Liver (tissue), 9 donors: ENCODE results near the gene ENTPD8. TPM values are rescaled to one million over a fixed set of nuclear protein-coding genes. Genes with fewer than 3 reads are reported as not detected.

Source experiments
- DNase-seq: peaks from one replicate; pipeline ENCODE4 v3.0.0-alpha.2; 2017; ENCODE audit warnings: low spot score
- H3K27ac ChIP-seq, 2 donors: one replicate each; pipeline ENCODE4 v1.7.0; 2013; ENCODE audit warnings: inconsistent platforms in 2 of 2, low read length in 2 of 2, control low read depth in 1 of 2, low read depth in 1 of 2, mild to moderate bottlenecking in 1 of 2
- H3K27me3 ChIP-seq, 4 donors: one replicate each; pipeline versions ENCODE4 v1.6.1 to v1.7.0; 2013; ENCODE audit warnings: low read length in 3 of 4, inconsistent platforms in 1 of 4, mild to moderate bottlenecking in 1 of 4, moderate library complexity in 1 of 4; ENCODE audit not compliant: control insufficient read depth in 4 of 4, insufficient read depth in 4 of 4
- H3K36me3 ChIP-seq, 4 donors: one replicate each; pipeline versions ENCODE4 v1.6.1 to v1.7.0; 2013; ENCODE audit warnings: low read length in 3 of 4, mild to moderate bottlenecking in 3 of 4, low read depth in 1 of 4, moderate library complexity in 1 of 4; ENCODE audit not compliant: control insufficient read depth in 4 of 4, insufficient read depth in 3 of 4
- H3K4me1 ChIP-seq, 4 donors: one replicate each; pipeline versions ENCODE4 v1.6.1 to v1.7.0; 2013; ENCODE audit warnings: low read length in 3 of 4, mild to moderate bottlenecking in 3 of 4, moderate library complexity in 1 of 4; ENCODE audit not compliant: control insufficient read depth in 4 of 4, insufficient read depth in 4 of 4
- H3K4me3 ChIP-seq, 3 donors: one replicate each; pipeline versions ENCODE4 v1.6.1 to v1.7.0; 2013; ENCODE audit warnings: low read length in 3 of 3, control low read depth in 1 of 3, low read depth in 1 of 3, mild to moderate bottlenecking in 1 of 3
- H3K9ac ChIP-seq, 2 donors: one replicate each; pipeline ENCODE4 v1.7.0; 2013; ENCODE audit warnings: low read length in 2 of 2, mild to moderate bottlenecking in 2 of 2, moderate library complexity in 2 of 2, control low read depth in 1 of 2, low read depth in 1 of 2
- H3K9me3 ChIP-seq, 4 donors: one replicate each; pipeline versions ENCODE4 v1.6.1 to v1.7.0; 2013; ENCODE audit warnings: low read length in 3 of 4; ENCODE audit not compliant: control insufficient read depth in 4 of 4
- CTCF ChIP-seq: fragments of 150-350 bp; IDR thresholded peaks from 2 replicates; pipeline ENCODE4 v1.5.1; 2017; ENCODE audit warnings: improper control_type of control experiment, low read depth, low read length; ENCODE audit not compliant: missing input control
- EGR1 ChIP-seq, 2 donors: IDR thresholded peaks; 2 replicates each; pipeline ENCODE4 v1.6.1; 2016 to 2018; ENCODE audit warnings: antibody characterized with exemption in 2 of 2, low read depth in 2 of 2
- FOXA1 ChIP-seq: IDR thresholded peaks from 2 replicates; pipeline ENCODE4 v1.6.1; 2016; ENCODE audit warnings: antibody characterized with exemption
- FOXA2 ChIP-seq: IDR thresholded peaks from 2 replicates; pipeline ENCODE4 v1.6.1; 2016; ENCODE audit warnings: antibody characterized with exemption
- GABPA ChIP-seq, 2 donors: IDR thresholded peaks in 1 of 2; conservative IDR thresholded peaks in 1 of 2; 2 replicates each; pipeline ENCODE4 v1.6.1; 2016; ENCODE audit warnings: antibody characterized with exemption in 2 of 2, mild to moderate bottlenecking in 1 of 2, moderate library complexity in 1 of 2
- HNF4A ChIP-seq, 2 donors: conservative IDR thresholded peaks; 2 replicates each; pipeline ENCODE4 v1.6.1; 2016; ENCODE audit warnings: antibody characterized with exemption in 2 of 2, mild to moderate bottlenecking in 2 of 2
- HNF4G ChIP-seq: IDR thresholded peaks from 2 replicates; pipeline ENCODE4 v1.6.1; 2016; ENCODE audit warnings: antibody characterized with exemption
- JUND ChIP-seq, 2 donors: IDR thresholded peaks; 2 replicates each; pipeline ENCODE4 v1.6.1; 2016; ENCODE audit warnings: antibody characterized with exemption in 2 of 2
- NR2F2 ChIP-seq: IDR thresholded peaks from 2 replicates; pipeline ENCODE4 v1.6.1; 2016; ENCODE audit warnings: antibody characterized with exemption
- RAD21 ChIP-seq, 2 donors: IDR thresholded peaks; 2 replicates each; pipeline ENCODE4 v1.6.1; 2016; ENCODE audit warnings: antibody characterized with exemption in 2 of 2, mild to moderate bottlenecking in 2 of 2
- REST ChIP-seq: IDR thresholded peaks from 2 replicates; pipeline ENCODE4 v1.6.1; 2016; ENCODE audit warnings: antibody characterized with exemption, mild to moderate bottlenecking
- RXRA ChIP-seq, 2 donors: IDR thresholded peaks; 2 replicates each; pipeline ENCODE4 v1.6.1; 2017 to 2018; ENCODE audit warnings: antibody characterized with exemption in 2 of 2, mild to moderate bottlenecking in 1 of 2
- TAF1 ChIP-seq: conservative IDR thresholded peaks from 2 replicates; pipeline ENCODE4 v1.6.1; 2016; ENCODE audit warnings: antibody characterized with exemption, mild to moderate bottlenecking
- YY1 ChIP-seq: IDR thresholded peaks from 2 replicates; pipeline ENCODE4 v1.6.1; 2016; ENCODE audit warnings: antibody characterized with exemption, mild to moderate bottlenecking
- ZBTB33 ChIP-seq: IDR thresholded peaks from 2 replicates; pipeline ENCODE4 v1.6.1; 2016; ENCODE audit warnings: antibody characterized with exemption
- WGBS: extraction: QIAGEN DNeasy Blood & Tissue Kit; methylation state at CpG from one replicate; pipeline ENCODE4 v1.1.7; 2013; 5-methylcytosine and 5-hydroxymethylcytosine counted together
- polyA plus RNA-seq, 2 donors: library from polyadenylated mRNA; stranded (reverse) in 1 of 2; unstranded in 1 of 2; fragments of 200-250 nt in 1 of 2; fragments of >200 nt in 1 of 2; fragmentation: Nextera tagmentation in 1 of 2; extraction: Ambion mirVana in 1 of 2; gene quantifications; one replicate each; pipeline versions ENCODE4 v1.2.1 to v1.2.3, GENCODE V29; 2013 to 2015
- total RNA-seq, 2 donors: library from RNA; depleted of rRNA; stranded (reverse); fragments of >200 nt; gene quantifications; one replicate each; pipeline ENCODE4 v1.2.3, GENCODE V29; 2014
- TF ChIP-seq, protein P1 (sequence below): IDR thresholded peaks from 2 replicates; pipeline ENCODE4 v1.6.1; 2016; ENCODE audit warnings: antibody characterized with exemption
- TF ChIP-seq, protein P2 (sequence below): IDR thresholded peaks from 2 replicates; pipeline ENCODE4 v1.6.1; 2016; ENCODE audit warnings: antibody characterized with exemption
- donor health status: healthy.
- donor health status: healthy.
- donor health status: healthy.
- donor health status: healthy.
- donor health status: healthy.

ENTPD8 gene
- total and polyA plus RNA-seq, 4 donors: 1.6 to 6.2 (median 4.9) TPM

DNA sequence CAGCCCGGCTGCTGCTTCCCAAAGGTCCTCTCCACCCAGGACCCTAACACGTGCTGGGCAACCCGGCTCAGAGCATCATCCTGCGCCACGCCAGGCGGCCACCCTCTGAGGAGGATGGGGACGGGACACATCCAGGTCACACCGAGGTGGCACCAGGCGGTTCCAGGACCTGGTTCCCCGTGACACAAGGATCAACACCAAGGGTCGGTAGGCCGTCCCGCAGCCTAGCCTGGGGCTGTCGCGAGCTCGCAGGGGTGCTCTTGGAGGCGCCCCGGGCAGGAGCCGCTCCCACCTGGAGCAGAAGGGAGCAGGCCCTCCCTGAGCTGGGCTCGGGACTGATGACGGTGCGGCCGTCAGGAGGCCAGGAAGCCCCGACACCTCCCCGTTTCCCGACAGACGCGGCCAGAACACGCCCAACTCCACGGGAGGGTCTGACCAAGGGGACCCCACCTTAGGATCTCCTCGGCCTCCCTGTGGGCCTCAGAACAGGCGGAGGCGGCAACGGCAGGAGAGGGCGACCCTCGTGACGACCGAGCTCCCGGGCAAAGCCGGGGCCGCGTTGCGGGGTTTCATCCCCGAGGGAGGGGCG lies 24.5 kb downstream of the ENTPD8 start:
- Histone ChIP-seq H3K36me3 (no peaks in the 10 kb centered on the region), H3K9ac (no peak overlapping the region), H3K27me3 (no peaks in the 10 kb centered on the region), H3K4me3 (no peak overlapping the region), H3K4me1 (peaks cover 0 to 3% (median 1%) of the 10 kb centered on the region in 4 donors), H3K27ac (no peak overlapping the region), H3K9me3 (no peaks in the 10 kb centered on the region)
- no peak for TF ChIP-seq HNF4A (conservative IDR thresholded peaks at IDR 0.05)
- no peak for TF ChIP-seq EGR1 (IDR thresholded peaks at IDR 0.05; ENCODE audit: low read depth in 2 of 2)
- TF ChIP-seq GABPA (IDR thresholded peaks at IDR 0.05 in 1 of 2, conservative IDR thresholded peaks at IDR 0.05 in 1 of 2): no peak
- TF ChIP-seq FOXA1: no peak
- TF ChIP-seq, protein P1, sequence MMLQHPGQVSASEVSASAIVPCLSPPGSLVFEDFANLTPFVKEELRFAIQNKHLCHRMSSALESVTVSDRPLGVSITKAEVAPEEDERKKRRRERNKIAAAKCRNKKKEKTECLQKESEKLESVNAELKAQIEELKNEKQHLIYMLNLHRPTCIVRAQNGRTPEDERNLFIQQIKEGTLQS: no peak
- TF ChIP-seq CTCF: no peak
- no peak for TF ChIP-seq ZBTB33
- TF ChIP-seq TAF1: no peak
- no peak for TF ChIP-seq RAD21 (IDR thresholded peaks at IDR 0.05)
- TF ChIP-seq YY1: no peak
- TF ChIP-seq, protein P2, sequence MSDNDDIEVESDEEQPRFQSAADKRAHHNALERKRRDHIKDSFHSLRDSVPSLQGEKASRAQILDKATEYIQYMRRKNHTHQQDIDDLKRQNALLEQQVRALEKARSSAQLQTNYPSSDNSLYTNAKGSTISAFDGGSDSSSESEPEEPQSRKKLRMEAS: no peak
- no peak for TF ChIP-seq REST
- no peak for TF ChIP-seq NR2F2
- DNase-seq: no peak
- WGBS: 96% methylated on average over 45 of the region's 45 CpGs

DNA sequence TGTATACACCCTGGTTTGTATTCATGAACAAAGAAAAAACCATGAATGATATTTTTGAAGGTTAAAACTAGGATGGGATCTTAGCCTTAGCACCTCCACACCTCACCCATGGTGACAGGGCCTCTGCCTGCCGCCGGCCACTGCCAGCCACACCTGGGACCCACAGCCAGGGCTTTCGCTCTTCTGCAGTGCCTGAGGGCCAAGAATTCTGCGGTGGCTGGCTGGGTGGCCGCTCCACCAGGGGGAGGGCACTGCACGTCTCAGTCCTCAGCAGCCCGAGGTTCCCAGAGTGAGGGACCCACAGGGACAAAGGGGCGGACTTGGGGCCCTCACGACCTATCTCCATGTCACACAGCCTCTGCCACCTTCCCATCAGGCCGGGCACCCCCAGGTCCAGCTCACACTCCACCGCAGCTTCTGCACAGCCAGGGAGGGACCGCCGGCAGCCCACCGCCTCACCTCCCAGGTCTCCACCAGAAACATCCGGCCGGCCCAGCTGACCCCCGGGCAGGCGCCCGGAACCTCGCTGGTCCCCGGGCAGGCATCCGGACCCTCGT lies 25.1 kb downstream of the ENTPD8 start:
- Histone ChIP-seq H3K27ac (no peak overlapping the region), H3K9ac (no peak overlapping the region), H3K36me3 (no peaks in the 10 kb centered on the region), H3K4me1 (no peaks in the 10 kb centered on the region), H3K27me3 (no peaks in the 10 kb centered on the region), H3K9me3 (no peaks in the 10 kb centered on the region), H3K4me3 (no peak overlapping the region)
- no peak for DNase-seq
- 98% methylated on average over 23 of the region's 23 CpGs for WGBS
- no peak for TF ChIP-seq RAD21 (IDR thresholded peaks at IDR 0.05)
- no peak for TF ChIP-seq FOXA1
- TF ChIP-seq RXRA (IDR thresholded peaks at IDR 0.05): no peak
- TF ChIP-seq JUND (IDR thresholded peaks at IDR 0.05): no peak
- no peak for TF ChIP-seq REST
- TF ChIP-seq ZBTB33: no peak
- no peak for TF ChIP-seq EGR1 (IDR thresholded peaks at IDR 0.05; ENCODE audit: low read depth in 2 of 2)
- no peak for TF ChIP-seq FOXA2
- no peak for TF ChIP-seq GABPA (IDR thresholded peaks at IDR 0.05 in 1 of 2, conservative IDR thresholded peaks at IDR 0.05 in 1 of 2)
- no peak for TF ChIP-seq HNF4G
- TF ChIP-seq, protein P2: no peak
